GM21723 (cell line): Measurements from ENCODE around the gene FMC1.

ENCODE experiments used
- ATAC-seq: cut with Tn5 transposase; IDR thresholded peaks from one replicate; pipeline ENCODE4 v1.9.1; 2021; ENCODE audit warnings: mild to moderate bottlenecking, moderate library complexity; ENCODE audit not compliant: unreplicated experiment

Gene FMC1

DNA sequence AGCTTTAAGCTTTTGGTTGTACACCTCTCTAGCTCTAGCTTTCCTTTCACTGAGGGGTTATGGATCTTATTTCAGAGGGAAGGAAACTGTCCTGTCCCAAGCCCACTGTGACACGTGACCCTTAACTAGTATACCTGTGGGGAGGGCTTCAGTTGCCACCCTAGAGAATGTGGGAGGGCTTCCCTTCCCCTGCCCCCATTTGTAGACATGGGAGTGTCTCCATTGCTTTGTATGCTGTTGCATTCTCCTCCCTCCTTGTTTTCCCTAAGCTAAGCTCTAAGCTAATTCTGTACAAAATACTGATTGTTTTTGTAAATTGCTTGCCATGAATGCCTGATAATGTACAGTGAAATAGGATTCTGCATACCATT, 29.8 kb downstream of the FMC1 start:
- no peak for ATAC-seq

DNA sequence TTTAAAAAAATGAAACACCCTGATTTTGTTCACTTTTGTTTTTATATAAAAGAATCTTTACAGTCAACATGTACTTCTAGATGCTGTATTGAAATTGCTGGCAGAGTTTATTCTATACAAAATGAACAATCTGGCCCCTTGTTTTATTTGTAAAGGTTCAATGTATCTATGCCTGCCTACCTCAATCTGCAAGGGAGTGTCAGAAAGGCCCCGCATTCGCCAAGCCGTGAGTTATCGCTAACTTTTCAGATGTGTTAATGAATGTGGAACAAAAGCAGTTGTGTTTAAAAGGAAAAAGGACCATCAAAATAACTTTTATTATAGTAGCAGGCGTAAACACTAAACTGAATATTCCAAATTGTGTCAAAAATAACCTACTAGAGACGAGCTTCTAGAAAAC, 33.1 kb downstream of the FMC1 start:
- no peak for ATAC-seq

DNA sequence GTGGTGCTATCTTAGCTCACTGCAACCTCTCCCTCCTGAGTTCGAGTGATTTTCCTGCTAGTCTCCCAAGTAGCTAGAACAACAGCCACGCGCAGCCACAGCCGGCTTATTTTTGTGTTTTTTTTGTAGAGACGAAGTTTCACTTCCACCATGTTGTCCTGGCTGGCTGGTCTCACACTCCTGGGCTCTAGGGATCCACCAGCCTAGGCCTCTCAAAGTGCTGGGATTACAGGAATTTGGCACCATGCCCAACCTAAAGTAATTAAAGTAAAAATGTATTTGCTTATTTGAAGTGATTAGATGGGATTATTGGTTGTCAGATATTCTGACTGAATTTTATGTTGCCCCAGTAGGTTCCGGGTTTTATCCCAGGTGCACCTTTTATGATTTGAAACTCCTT, 41.3 kb downstream of the FMC1 start:
- ATAC-seq = no peak

DNA sequence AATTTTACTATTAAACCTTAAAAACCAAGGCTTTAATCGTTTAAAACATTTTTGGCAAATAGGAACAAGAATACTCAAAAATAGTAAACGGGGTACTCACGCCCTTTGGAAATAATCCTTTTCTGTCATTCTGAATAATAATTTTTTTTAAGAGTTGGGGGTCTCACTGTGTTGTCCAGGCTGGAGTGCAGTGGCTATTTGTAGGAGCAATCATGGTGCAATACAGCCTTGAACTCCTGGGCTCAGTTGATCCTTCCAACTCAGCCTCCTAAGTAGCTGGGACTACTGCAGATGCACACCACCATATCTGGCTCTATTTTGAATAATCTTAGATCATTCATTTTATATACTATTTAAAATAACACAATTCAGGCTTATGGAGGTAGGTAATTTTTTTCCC, 43.5 kb downstream of the FMC1 start:
- no peak for ATAC-seq

GRCh38 chr7:139387594-139387993, 46.5 kb downstream of the FMC1 start:
- no peak for ATAC-seq

GRCh38 chr7:139389091-139389490, 48.0 kb downstream of the FMC1 start:
- ATAC-seq = no peak

GRCh38 chr7:139389774-139390173, 48.6 kb downstream of the FMC1 start:
- no peak for ATAC-seq

GRCh38 chr7:139393621-139394211, 52.6 kb downstream of the FMC1 start:
- ATAC-seq = no peak

DNA sequence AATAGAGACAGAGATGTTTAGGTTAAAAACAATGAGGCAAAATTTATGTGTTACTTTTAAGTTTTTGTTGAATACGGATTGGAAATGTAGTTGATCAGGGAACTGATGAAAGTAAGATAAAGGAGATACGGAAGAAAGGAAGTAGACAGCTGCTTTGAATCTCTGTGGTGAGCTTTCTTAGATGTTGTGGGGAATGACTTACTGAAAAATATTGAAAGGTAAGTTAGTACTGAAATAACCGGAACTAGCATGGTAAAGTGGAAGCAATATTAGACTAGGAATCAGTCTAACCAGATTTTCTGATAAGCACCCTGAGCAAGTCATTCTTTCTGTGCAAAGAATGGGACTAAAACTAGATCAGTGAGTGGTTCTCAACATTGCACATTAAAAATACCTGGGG, 53.4 kb downstream of the FMC1 start:
- ATAC-seq = no peak
